Parathyroid adenoma (tissue), 2 donors: ENCODE data around the gene CNTN2.

Experiments
- H2AFZ ChIP-seq: fragments of 300-600 bp; sonication (generic); one replicate; pipeline ENCODE4 v1.7.0; 2017; ENCODE audit warnings: antibody characterized with exemption, mild to moderate bottlenecking
- H3K27ac ChIP-seq: fragments of 300-600 bp; sonication (generic); one replicate; pipeline ENCODE4 v1.7.0; 2017
- H3K27me3 ChIP-seq: fragments of 300-600 bp; sonication (generic); one replicate; pipeline ENCODE4 v1.7.0; 2017; ENCODE audit warnings: low read length; ENCODE audit not compliant: control insufficient read depth, insufficient read depth
- H3K36me3 ChIP-seq: fragments of 300-600 bp; sonication (generic); one replicate; pipeline ENCODE4 v1.7.0; 2017; ENCODE audit warnings: low read length; ENCODE audit not compliant: control insufficient read depth, insufficient read depth
- H3K4me1 ChIP-seq: fragments of 300-600 bp; sonication (generic); one replicate; pipeline ENCODE4 v1.7.0; 2017; ENCODE audit warnings: control low read depth
- H3K4me2 ChIP-seq: fragments of 300-600 bp; sonication (generic); one replicate; pipeline ENCODE4 v1.7.0; 2017; ENCODE audit warnings: low read length
- H3K4me3 ChIP-seq: fragments of 300-600 bp; sonication (generic); one replicate; pipeline ENCODE4 v1.7.0; 2017; ENCODE audit warnings: low read depth, low read length
- H3K79me2 ChIP-seq: fragments of 300-600 bp; sonication (generic); one replicate; pipeline ENCODE4 v1.7.0; 2017; ENCODE audit warnings: control low read depth
- H3K9ac ChIP-seq: fragments of 300-600 bp; sonication (generic); one replicate; pipeline ENCODE4 v1.7.0; 2017; ENCODE audit warnings: mild to moderate bottlenecking
- H3K9me3 ChIP-seq: fragments of 300-600 bp; sonication (generic); one replicate; pipeline ENCODE4 v1.7.0; 2017; ENCODE audit warnings: low read length; ENCODE audit not compliant: control insufficient read depth
- CTCF ChIP-seq: fragments of 300-600 bp; sonication (generic); IDR thresholded peaks from one replicate; pipeline ENCODE4 v1.7.0; 2017; ENCODE audit warnings: antibody characterized with exemption, mild to moderate bottlenecking
- donor health status: primary hyperparathyroidism.

Gene CNTN2

DNA sequence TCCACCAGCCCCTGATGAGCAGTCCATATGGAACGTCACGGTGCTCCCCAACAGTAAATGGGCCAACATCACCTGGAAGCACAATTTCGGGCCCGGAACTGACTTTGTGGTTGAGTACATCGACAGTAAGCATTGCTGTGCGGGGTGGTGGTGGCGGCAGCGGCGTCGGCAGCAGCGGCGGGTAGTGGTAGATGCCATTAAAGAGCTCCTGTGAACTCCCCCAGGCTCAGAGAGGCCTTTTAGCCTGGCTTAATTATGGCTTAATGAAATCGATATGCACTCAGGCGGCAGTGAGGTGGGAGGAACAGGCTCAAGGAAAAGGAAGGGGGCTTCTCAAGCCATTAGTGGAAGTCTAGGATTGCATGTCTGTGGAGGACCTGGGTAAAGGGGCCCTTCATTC lies 41.9 kb upstream of the CNTN2 start:
- no peak overlapping the region for H2AFZ ChIP-seq
- TF ChIP-seq CTCF = no peak
- no peak overlapping the region for H3K4me2 ChIP-seq
- no peak overlapping the region for H3K27ac ChIP-seq
- no peak overlapping the region for H3K4me3 ChIP-seq
- no peaks in the 10 kb centered on the region for H3K79me2 ChIP-seq
- no peaks in the 10 kb centered on the region for H3K4me1 ChIP-seq
- no peaks in the 10 kb centered on the region for H3K9me3 ChIP-seq
- no peaks in the 10 kb centered on the region for H3K36me3 ChIP-seq
- H3K27me3 ChIP-seq = no peaks in the 10 kb centered on the region
- no peak overlapping the region for H3K9ac ChIP-seq

DNA sequence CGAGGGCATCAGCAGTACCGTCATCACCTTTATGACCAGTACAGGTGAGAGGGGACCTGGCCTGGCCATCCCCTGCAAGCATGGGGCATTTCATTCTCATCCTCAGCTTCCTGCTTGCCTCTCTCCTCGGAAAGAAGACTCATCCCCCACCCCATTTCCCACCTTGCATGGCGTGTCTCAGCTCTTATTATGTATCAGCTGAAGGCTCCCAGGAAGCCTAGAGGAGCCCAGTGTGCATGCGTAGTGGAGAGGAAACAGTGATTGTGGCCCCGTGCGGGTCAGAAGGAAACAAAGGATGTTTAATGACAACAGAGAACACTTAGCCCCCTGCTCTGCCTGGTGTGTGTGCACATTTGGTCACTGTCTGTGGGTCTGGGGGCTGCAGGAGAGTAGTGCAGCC lies 40.3 kb upstream of the CNTN2 start:
- no peaks in the 10 kb centered on the region for H3K27me3 ChIP-seq
- H3K4me2 ChIP-seq = no peak overlapping the region
- H2AFZ ChIP-seq = no peak overlapping the region
- no peaks in the 10 kb centered on the region for H3K4me1 ChIP-seq
- no peak overlapping the region for H3K9ac ChIP-seq
- no peaks in the 10 kb centered on the region for H3K9me3 ChIP-seq
- no peaks in the 10 kb centered on the region for H3K36me3 ChIP-seq
- TF ChIP-seq CTCF = no peak
- no peaks in the 10 kb centered on the region for H3K79me2 ChIP-seq
- H3K27ac ChIP-seq = no peak overlapping the region
- no peak overlapping the region for H3K4me3 ChIP-seq

GRCh38 chr1:205003358-205004131 lies 39.5 kb upstream of the CNTN2 start:
- no peak overlapping the region for H3K4me2 ChIP-seq
- no peaks in the 10 kb centered on the region for H3K27me3 ChIP-seq
- TF ChIP-seq CTCF = no peak
- H3K9ac ChIP-seq = no peak overlapping the region
- H3K36me3 ChIP-seq = no peaks in the 10 kb centered on the region
- H3K9me3 ChIP-seq = no peaks in the 10 kb centered on the region
- H3K27ac ChIP-seq = no peak overlapping the region
- H3K79me2 ChIP-seq = no peaks in the 10 kb centered on the region
- no peaks in the 10 kb centered on the region for H3K4me1 ChIP-seq
- no peak overlapping the region for H3K4me3 ChIP-seq
- H2AFZ ChIP-seq = no peak overlapping the region

- Histone ChIP-seq H3K79me2 (no peaks in the 10 kb centered on the region), H3K4me2 (no peak overlapping the region), H3K9me3 (no peaks in the 10 kb centered on the region), H2AFZ (no peak overlapping the region), H3K4me1 (no peaks in the 10 kb centered on the region), H3K27ac (no peak overlapping the region), H3K27me3 (no peaks in the 10 kb centered on the region), H3K4me3 (no peak overlapping the region), H3K9ac (no peak overlapping the region), H3K36me3 (no peaks in the 10 kb centered on the region)
- no peak for TF ChIP-seq CTCF
Observed at GRCh38 chr1:205004351-205004750, 38.7 kb upstream of the CNTN2 start.

DNA sequence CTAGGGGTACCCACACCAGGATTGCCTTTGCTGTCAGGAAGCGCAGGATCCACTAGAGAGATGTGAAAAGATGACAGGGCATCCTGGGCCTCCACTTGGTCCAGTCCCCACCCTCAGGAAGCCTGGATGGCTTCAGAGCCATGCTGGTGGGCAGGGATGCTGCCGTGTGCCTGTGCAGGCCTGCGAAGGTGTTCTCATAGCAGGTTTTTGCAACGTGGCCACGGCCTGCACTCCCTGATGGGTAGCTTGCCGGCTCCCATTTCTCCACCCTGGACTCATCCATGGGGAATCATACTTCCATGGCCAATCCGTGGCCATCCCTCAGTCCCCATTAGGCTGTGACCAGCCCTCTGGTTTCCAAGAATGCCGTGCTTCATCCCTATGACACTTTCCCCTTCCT lies 34.1 kb upstream of the CNTN2 start:
- no peak overlapping the region for H3K4me3 ChIP-seq

More for the DNA sequence above, 34.1 kb upstream of the CNTN2 start:
- no peak for TF ChIP-seq CTCF
- H3K4me2 ChIP-seq = no peak overlapping the region
- no peak overlapping the region for H3K27ac ChIP-seq
- H3K36me3 ChIP-seq = no peaks in the 10 kb centered on the region
- no peaks in the 10 kb centered on the region for H3K4me1 ChIP-seq
- no peak overlapping the region for H3K9ac ChIP-seq
- H3K9me3 ChIP-seq = no peaks in the 10 kb centered on the region
- H2AFZ ChIP-seq = no peak overlapping the region
- no peaks in the 10 kb centered on the region for H3K79me2 ChIP-seq
- no peaks in the 10 kb centered on the region for H3K27me3 ChIP-seq
